HepG2 (cell line): Measurements from ENCODE around the gene TSHZ2. TPM values are rescaled to one million over a fixed set of nuclear protein-coding genes. Genes with fewer than 3 reads are reported as not detected.

Source experiments
- ATAC-seq: fragments of 200-7000 bp; cut with Tn5 transposase; 3 replicates; pipeline ENCODE4 v1.9.1; 2020; ENCODE audit warnings: mild to moderate bottlenecking, moderate library complexity
- BruUV-seq: library from RNA; stranded (reverse); fragments of 400-500 nt; replicated peaks from 2 replicates; lab custom pipeline; 2021; lab: Mats Ljungman, UMichigan
- CTCF ChIA-PET: fragments of 300-600 bp; formaldehyde crosslinking; extraction: SDS; loops from one replicate; lab custom pipeline; 2021; ENCODE audit warnings: low total read pairs, inconsistent platforms, low intra/inter-chr PET ratio; lab: Yijun Ruan, JAX
- POLR2A ChIA-PET: fragments of 350-600 bp; sonication (Branson Sonifier 250); formaldehyde crosslinking; loops from one replicate; lab custom pipeline; 2020; ENCODE audit warnings: antibody characterized with exemption, inconsistent platforms; lab: Yijun Ruan, JAX
- DNase-seq: peaks from one replicate; pipeline ENCODE4 v3.0.0-alpha.2; 2015; ENCODE audit warnings: low spot score
- FAIRE-seq: peaks from 3 replicates; lab custom pipeline; 2011; peaks lifted over from hg19 to GRCh38; lab: Jason Lieb, UNC
- H2AFZ ChIP-seq: one replicate; pipeline ENCODE4 v1.6.1; 2011; ENCODE audit warnings: low read length, inconsistent platforms
- H3K27ac ChIP-seq: fragments of 300-600 bp; 3 replicates; pipeline ENCODE4 v1.8.0; 2011; ENCODE audit warnings: mixed run types, mild to moderate bottlenecking, mixed read lengths, low read length, inconsistent platforms; ENCODE audit not compliant: insufficient read depth; ENCODE audit errors: extremely low read length
- H3K27me3 ChIP-seq, 2 experiments: fragments of 200-600 bp in 1 of 2; 2 replicates in 1 of 2; 3 replicates in 1 of 2; pipeline versions ENCODE4 v1.6.0 to v1.8.0; 2011; ENCODE audit warnings: low read length in 2 of 2, mild to moderate bottlenecking in 2 of 2, moderate library complexity in 2 of 2, inconsistent platforms in 1 of 2; ENCODE audit not compliant: insufficient read depth in 2 of 2, control insufficient read depth in 1 of 2
- H3K36me3 ChIP-seq, 2 experiments: fragments of 200-600 bp in 1 of 2; replicated peaks in 1 of 2; 2 replicates in 1 of 2; 3 replicates in 1 of 2; pipeline versions ENCODE4 v1.5.1 to v1.8.0; 2011; ENCODE audit warnings: low read length in 2 of 2, inconsistent platforms in 1 of 2; ENCODE audit not compliant: insufficient read depth in 2 of 2, control insufficient read depth in 1 of 2
- H3K4me1 ChIP-seq: 2 replicates; pipeline ENCODE4 v1.5.1; 2012; ENCODE audit warnings: low read length, inconsistent platforms; ENCODE audit not compliant: insufficient read depth
- H3K4me2 ChIP-seq: 2 replicates; pipeline ENCODE4 v1.6.0; 2011; ENCODE audit warnings: low read depth, low read length, inconsistent platforms
- H3K4me3 ChIP-seq, 3 experiments: fragments of 200-600 bp in 1 of 3; sonication (generic), shearing (Covaris generic) in 1 of 3; replicated peaks in 1 of 3; 2 replicates each; pipeline ENCODE4 v1.5.1; 2011 to 2016; ENCODE audit warnings: low read length in 3 of 3, inconsistent platforms in 2 of 3, low read depth in 2 of 3, mild to moderate bottlenecking in 2 of 3, control low read depth in 1 of 3, mixed read lengths in 1 of 3; ENCODE audit not compliant: insufficient read depth in 1 of 3
- H3K79me2 ChIP-seq: one replicate; pipeline ENCODE4 v1.6.1; 2011; ENCODE audit warnings: low read length, inconsistent platforms; ENCODE audit not compliant: insufficient read depth
- H3K9ac ChIP-seq: 2 replicates; pipeline ENCODE4 v1.6.0; 2011; ENCODE audit warnings: mild to moderate bottlenecking, low read depth, low read length, inconsistent platforms; ENCODE audit not compliant: insufficient read depth
- H3K9me3 ChIP-seq: 2 replicates; pipeline ENCODE4 v1.5.1; 2012; ENCODE audit warnings: mild to moderate bottlenecking, low read length
- H4K20me1 ChIP-seq: 2 replicates; pipeline ENCODE4 v1.6.0; 2011; ENCODE audit warnings: inconsistent platforms, mild to moderate bottlenecking, low read length, moderate library complexity; ENCODE audit not compliant: insufficient read depth
- SP4 ChIP-seq: sonication (generic); formaldehyde crosslinking; IDR thresholded peaks from 2 replicates; pipeline ENCODE4 v1.8.1; 2023; ENCODE audit warnings: mild to moderate bottlenecking, missing genetic modification reagents
- ZNF660 ChIP-seq: sonication (generic); formaldehyde crosslinking; IDR thresholded peaks from 2 replicates; pipeline ENCODE4 v1.5.1; 2020; ENCODE audit warnings: mild to moderate bottlenecking, low read depth, missing genetic modification reagents, borderline replicate concordance
- ZNF766 ChIP-seq: sonication (generic); formaldehyde crosslinking; IDR thresholded peaks from 2 replicates; pipeline ENCODE4 v1.5.0; 2020; ENCODE audit warnings: missing genetic modification reagents, borderline replicate concordance
- in situ Hi-C: cut with HindIII; loops from 2 replicates; pipeline ENCODE4 v1.10.0; 2017; ENCODE audit warnings: low pct_unique_long_range_greater_than_20kb; ENCODE audit not compliant: extremely low pct_ligation_motif_present
- intact Hi-C: fragments of 100-400 bp; cut with micrococcal nuclease; formaldehyde crosslinking; loops from one replicate; pipeline ENCODE4 v1.10.0; 2022; ENCODE audit not compliant: unreplicated experiment
- polyA plus RNA-seq, 8 experiments: library from polyadenylated mRNA; depleted of rRNA in 3 of 8; stranded (reverse) in 7 of 8; unstranded in 1 of 8; fragments of >200 nt; fragmentation: Illumina TruSeq in 4 of 8; extraction: Trizol in 4 of 8; gene quantifications; 2 replicates each; pipeline versions ENCODE4 v1.2.1 to v1.2.3, GENCODE V29; 2011 to 2016; ENCODE audit warnings: low read depth in 4 of 8, missing spikeins in 1 of 8, mixed read lengths in 1 of 8; ENCODE audit not compliant: insufficient read depth in 1 of 8
- total RNA-seq, 5 experiments: library from RNA; depleted of rRNA; stranded (reverse); fragments of >200 nt; fragmentation: Illumina TruSeq; extraction: Trizol; gene quantifications; 2 replicates each; pipeline ENCODE4 v1.2.3, GENCODE V29; 2016; ENCODE audit warnings: low read depth in 1 of 5
- TF ChIP-seq, protein P1 (sequence below): sonication (generic); formaldehyde crosslinking; IDR thresholded peaks from 2 replicates; pipeline ENCODE4 v1.4.0; 2020; ENCODE audit warnings: mild to moderate bottlenecking, missing genetic modification reagents, borderline replicate concordance

The TSHZ2 gene
- total and polyA plus RNA-seq, 2 of the 13 experiments (the other 11 are each of a cell fraction or from before 2014, with no cell fraction given), result 0.01 TPM; not detected in 1

DNA sequence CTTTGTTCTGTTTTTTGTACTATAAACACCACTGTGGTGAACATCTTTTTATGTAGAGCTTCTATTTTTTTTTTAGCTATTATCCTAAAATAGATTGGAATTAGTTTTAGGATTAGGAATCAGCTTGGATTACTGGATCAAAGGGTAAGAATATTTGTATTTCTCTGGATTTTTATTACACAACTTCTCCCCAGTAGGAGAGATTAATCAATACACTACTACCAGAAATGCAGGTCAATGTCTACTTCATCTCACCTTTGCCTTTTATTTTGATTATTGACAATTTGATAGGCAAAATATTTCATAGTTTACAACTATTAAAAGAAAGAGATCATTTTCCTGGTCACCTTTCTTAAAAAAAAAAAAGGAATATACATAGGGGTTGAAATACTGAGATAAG, 191.9 kb downstream of the TSHZ2 start:
- in situ Hi-C loops (no loop called here), intact Hi-C loops (no loop called here)
- TF ChIP-seq SP4 (no peak), ZNF766 (CRISPR knock-in tag) (no peak), ZNF660 (CRISPR knock-in tag) (no peak)
- TF ChIP-seq, protein P1, sequence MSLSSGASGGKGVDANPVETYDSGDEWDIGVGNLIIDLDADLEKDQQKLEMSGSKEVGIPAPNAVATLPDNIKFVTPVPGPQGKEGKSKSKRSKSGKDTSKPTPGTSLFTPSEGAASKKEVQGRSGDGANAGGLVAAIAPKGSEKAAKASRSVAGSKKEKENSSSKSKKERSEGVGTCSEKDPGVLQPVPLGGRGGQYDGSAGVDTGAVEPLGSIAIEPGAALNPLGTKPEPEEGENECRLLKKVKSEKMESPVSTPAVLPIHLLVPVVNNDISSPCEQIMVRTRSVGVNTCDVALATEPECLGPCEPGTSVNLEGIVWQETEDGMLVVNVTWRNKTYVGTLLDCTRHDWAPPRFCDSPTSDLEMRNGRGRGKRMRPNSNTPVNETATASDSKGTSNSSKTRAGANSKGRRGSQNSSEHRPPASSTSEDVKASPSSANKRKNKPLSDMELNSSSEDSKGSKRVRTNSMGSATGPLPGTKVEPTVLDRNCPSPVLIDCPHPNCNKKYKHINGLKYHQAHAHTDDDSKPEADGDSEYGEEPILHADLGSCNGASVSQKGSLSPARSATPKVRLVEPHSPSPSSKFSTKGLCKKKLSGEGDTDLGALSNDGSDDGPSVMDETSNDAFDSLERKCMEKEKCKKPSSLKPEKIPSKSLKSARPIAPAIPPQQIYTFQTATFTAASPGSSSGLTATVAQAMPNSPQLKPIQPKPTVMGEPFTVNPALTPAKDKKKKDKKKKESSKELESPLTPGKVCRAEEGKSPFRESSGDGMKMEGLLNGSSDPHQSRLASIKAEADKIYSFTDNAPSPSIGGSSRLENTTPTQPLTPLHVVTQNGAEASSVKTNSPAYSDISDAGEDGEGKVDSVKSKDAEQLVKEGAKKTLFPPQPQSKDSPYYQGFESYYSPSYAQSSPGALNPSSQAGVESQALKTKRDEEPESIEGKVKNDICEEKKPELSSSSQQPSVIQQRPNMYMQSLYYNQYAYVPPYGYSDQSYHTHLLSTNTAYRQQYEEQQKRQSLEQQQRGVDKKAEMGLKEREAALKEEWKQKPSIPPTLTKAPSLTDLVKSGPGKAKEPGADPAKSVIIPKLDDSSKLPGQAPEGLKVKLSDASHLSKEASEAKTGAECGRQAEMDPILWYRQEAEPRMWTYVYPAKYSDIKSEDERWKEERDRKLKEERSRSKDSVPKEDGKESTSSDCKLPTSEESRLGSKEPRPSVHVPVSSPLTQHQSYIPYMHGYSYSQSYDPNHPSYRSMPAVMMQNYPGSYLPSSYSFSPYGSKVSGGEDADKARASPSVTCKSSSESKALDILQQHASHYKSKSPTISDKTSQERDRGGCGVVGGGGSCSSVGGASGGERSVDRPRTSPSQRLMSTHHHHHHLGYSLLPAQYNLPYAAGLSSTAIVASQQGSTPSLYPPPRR (CRISPR knock-in tag), result no peak
- no peaks in the 10 kb centered on the region for H3K4me1 ChIP-seq
- no peaks in the 10 kb centered on the region for H3K79me2 ChIP-seq
- H3K4me2 ChIP-seq, result no peak overlapping the region
- no peaks in the 10 kb centered on the region for H3K27me3 ChIP-seq
- DNase-seq, result no peak
- no peaks in the 10 kb centered on the region for H3K36me3 ChIP-seq
- CTCF ChIA-PET, result no interaction called here
- H4K20me1 ChIP-seq, result no peaks in the 10 kb centered on the region
- H3K9ac ChIP-seq, result no peak overlapping the region
- no TSS peak for BruUV-seq
- POLR2A ChIA-PET, result no interaction called here
- H3K9me3 ChIP-seq, result no peaks in the 10 kb centered on the region
- FAIRE-seq, result no peak
- H3K27ac ChIP-seq, result no peak overlapping the region
- no peak overlapping the region for H2AFZ ChIP-seq
- no peak overlapping the region for H3K4me3 ChIP-seq
- no peak for ATAC-seq
